IPS-NIHi11 (cell line): Measurements from ENCODE around the gene EGFR.

ENCODE experiments used
- DNase-seq: peaks from one replicate; pipeline ENCODE4 v3.0.0; 2012; ENCODE audit warnings: mixed read lengths, low spot score

Gene EGFR

DNA sequence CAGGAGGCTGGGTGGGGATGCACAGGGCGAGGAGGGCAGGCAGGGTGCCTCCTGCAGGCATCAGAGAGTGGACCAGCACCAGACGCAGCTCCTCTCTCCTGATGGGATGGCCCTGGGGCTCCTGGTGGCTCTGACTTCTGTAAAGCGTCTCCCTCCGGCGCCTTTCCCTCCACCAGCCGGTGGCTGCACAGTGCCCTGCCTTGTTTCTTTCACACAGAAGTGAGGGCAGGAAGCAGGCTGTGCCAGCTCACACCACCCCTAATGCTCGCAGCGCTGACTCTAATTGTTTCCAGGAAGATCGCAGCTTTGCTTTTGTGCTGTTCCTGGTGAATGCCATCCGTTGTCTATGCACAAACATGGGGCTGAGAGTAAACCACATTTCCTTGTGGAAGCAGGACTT is 194.0 kb downstream of the EGFR start:
- DNase-seq, result no peak

DNA sequence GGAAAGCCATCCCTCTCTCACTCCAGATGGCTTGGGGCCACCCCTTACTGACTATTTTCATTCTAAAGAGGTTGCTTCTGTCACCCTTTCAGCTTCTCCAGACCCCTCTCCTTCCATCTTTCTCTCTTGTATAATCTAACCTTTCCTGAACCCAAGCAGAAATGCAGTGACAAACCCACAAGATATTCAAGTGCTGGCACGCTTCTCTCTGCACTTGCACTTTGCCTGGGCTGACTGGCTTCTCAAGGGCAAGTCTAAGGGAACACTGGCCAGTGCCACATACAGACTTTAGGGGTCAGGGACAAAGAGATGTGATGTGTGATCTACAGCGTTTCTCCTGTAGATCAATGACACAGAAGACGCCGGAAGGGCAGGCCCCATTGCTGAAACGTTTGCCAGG is 195.9 kb downstream of the EGFR start:
- DNase-seq, result no peak

DNA sequence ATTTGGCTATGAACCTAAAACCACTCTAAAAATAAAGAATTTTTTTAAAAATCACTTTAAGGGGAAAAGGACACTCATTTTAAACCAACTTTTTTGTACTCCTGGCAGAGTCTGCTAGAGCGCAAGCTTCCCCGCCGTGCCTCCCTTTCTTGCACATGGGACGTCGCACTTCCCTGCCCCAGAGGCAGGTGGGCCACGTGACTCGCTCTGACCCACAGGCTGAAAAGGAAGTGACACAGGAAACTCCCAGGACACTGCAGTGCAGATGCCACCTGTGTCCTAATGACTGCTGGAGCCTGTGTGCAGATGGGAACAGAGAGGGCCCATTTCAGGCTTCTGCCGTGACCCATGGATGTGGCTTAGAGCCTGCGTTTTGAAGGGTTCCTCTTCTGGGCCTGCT is 204.2 kb downstream of the EGFR start:
- DNase-seq, result no peak

DNA sequence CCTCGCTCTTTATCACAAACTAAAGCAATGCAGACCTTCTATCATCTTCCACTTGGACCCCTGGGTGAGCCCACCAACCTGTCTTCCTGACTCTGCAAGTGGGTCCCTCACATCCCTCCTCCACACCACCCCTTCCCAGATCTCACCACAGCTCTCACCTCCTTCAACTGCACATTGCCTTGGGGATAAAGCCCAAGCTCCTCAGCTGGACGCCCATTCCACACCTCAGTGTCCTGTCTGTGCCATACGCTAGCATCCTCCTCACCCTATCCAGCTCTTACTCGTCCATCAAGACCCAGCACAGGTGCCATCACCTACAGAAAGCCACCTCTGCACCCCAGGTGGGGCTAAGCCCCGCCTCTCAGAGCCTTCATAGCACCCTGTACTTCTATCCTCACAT is 205.3 kb downstream of the EGFR start:
- DNase-seq, result no peak

DNA sequence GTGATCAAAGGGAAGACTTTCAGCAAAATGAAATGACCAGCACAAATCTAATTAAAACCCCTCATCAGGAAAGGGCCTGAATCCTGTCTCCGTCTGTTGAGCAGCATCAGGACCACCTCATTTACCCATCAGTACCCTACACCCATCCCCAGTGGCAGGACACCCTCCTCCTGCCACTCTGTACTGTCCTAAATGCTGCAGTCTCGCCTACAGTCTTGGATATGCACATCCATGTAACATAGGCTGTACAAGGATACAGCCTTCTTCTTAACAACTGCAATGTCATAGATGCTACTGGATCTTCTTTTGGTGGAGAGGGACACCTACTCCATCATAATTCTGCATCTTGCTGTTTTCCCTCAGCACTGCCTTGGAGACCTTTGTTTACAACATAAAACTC is 206.0 kb downstream of the EGFR start:
- DNase-seq, result no peak

DNA sequence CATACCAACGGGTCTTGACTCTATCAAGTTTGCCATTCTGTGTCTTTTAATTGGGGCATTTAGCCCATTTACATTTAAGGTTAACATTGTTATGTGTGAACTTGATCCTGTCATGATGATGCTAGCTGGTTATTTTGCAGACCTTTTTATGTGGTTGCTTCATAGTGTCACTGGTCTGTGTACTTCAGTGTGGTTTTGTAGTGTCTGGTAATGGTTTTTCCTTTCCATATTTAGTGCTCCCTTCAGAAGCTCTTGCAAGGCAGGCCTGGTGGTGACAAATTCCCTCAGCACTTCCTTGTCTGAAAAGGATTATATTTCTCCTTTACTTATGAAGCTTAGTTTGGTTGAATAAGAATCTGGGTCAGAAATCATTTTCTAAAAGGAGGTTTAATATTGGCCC is 211.2 kb downstream of the EGFR start:
- DNase-seq, result no peak

DNA sequence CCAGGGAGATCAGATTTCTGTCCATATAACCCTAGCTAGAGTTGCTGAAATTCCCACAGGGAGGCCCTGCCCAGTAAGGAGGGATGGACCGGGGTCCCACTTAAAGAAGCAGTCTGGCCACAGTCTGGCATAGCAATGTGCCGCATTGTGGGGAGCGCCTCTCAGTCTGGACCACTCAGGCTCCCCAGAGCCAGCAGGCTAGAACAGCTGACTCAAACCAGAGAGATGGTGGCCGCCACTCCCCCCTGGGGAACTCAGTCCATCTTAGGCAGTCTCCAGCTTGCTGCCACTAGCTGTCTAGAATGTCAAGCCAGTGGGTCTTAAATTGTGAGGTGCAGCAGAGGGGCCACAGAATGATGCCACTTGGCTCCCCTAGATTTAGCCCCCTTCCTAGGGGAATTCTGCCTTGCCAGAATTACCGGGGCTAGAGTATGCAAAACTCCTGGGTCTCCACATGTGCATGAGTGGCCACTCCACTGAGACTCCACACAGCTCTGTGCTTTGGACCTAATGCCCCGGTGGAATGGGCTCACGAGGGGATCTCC is 213.0 kb downstream of the EGFR start:
- DNase-seq, result no peak

DNA sequence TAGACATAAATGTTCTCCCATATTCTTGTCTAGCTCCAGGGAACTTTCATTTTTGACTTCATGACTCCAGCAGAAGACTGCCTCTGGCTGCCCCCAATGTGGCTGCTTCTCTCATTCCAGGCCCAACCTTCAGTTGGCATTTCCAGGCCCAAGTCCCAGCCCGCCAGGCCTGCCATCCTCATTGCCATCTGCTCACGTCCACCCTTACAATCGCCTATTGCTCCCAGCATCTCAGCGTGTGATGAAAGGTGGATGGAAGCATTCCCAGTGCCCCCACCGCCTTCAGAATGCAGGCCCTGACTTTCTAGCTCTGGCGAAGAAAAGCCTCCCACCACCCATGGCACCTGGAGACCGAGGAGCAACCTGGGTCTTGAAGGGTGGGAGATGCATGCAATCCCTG is 214.2 kb downstream of the EGFR start:
- DNase-seq, result no peak

DNA sequence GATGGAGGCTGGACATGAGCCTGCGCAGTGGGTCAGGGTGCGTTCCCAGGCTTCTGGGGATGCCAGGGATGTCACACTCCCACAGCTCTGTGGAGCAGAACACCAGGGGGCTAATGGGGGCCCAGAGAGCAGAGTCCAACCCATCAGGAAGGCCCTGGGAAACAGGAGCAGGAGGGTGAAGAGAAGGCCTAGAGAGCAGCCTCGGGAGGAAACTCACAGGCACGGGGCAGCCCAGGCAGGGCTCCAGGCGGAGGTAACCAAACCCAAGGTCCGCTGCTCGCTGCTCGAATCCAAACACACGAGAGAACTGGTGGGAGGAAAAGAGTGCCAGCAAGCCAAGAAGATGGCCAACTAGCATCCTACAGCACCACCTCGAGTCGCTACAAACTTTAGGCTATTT is 215.6 kb downstream of the EGFR start:
- no peak for DNase-seq

DNA sequence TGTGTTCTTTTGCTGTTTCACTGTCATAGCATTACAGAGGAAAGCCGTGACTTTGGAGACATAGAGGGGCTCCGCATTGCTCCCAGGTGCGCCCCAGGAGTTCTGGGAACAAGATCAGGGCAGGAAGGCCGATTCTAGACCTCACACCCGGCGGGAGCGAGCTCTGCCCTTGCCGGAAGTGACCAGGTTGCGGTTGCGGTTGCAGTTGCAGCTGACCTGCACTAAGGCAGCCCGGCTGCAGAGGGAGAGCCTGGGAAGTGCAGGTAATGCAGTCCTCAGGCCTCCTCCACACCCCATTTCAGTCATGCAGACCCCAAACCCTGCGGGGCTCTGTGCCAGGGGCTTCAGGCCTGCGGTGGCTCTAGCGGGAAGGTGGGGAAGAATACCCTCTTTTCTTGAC is 216.3 kb downstream of the EGFR start:
- peak; percentile 36 for DNase-seq

DNA sequence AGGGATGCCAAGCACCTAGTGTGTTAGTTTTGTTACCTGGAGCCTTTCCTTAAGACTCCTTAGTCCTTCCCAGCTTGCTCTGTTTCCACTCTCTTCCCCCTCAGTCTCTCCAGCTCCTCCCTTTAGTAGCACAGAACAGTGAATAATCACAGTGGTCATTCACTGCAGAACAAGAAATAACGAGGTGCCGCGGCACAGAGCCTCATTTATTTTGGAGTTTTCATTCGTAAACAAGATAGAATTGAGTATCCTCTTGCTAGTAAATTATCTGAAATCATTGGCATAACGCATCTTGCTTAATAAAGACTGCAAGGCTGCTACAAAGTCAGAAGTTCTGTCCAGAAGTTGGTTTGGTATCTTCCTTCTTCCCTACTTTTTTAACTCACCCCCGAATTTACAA is 217.0 kb downstream of the EGFR start:
- DNase-seq, result no peak

DNA sequence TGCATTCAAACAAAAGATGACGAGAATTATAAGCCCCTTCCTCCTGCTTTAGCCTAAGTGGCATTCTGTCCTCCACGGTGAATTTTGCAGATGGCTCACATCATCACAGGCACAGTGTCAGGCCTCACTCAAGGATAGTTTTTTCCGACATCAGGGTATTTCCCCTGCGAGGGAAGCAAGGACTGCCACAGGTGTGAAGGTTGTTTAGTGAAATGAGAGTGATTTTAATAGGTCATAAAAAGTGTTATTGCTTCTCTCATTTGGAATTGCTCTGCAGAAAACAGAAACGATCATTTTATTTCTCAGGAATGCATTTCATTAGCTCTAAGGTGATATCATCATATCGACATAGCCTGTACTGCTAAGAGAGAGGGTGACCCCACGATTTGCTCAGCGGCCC is 217.7 kb downstream of the EGFR start:
- no peak for DNase-seq

DNA sequence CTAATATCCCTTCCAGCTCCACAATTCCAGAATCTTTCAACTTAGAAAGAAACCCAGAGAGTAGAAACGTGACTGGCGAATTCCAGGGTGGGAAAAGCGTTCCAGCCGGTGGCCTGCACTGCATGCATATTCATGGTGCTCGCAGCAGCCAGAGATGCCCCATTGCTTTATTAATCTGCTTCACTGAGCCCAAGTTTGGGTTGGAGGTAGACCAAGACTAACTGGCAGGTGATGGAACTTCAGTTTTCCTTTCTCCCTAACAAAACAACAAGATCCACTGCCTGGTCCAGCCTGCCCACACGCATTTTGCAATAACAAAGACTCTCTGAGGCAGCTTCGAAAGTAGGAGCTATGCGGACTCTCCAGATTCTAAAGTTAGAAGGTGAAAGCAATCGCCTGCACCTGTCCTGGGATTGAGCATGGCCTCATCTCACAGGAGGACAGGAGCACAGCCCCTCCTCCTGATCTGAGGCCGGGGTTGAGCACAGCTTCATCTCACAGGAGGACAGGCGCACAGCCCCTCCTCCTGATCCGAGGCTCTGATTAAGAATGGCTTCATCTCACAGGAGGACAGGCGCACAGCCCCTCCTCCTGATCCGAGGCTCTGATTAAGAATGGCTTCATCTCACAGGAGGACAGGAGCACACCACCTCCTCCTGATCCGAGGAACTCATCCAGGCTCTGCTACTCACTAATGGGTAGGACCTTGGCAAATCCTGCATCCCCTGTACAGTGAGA is 218.5 kb downstream of the EGFR start:
- no peak for DNase-seq

DNA sequence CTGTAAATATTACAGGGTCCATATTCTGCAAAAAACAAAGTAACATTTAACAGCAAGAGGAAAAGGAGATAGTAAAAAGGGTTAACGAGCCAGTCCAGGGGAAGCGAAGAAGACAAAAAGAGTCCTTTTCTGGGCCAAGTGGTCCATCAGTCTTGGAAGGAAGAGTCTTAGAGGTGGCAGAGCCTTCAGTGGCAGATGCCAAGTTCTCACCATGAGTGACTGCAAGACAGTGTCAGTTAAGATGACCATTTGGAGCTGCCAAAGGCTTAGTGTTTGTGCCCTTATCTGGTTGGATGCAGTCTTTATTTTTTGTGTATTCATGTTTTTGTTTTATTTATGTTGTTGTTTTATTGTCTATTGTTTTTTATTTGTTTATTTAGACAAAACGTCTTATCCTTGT is 220.6 kb downstream of the EGFR start:
- no peak for DNase-seq

DNA sequence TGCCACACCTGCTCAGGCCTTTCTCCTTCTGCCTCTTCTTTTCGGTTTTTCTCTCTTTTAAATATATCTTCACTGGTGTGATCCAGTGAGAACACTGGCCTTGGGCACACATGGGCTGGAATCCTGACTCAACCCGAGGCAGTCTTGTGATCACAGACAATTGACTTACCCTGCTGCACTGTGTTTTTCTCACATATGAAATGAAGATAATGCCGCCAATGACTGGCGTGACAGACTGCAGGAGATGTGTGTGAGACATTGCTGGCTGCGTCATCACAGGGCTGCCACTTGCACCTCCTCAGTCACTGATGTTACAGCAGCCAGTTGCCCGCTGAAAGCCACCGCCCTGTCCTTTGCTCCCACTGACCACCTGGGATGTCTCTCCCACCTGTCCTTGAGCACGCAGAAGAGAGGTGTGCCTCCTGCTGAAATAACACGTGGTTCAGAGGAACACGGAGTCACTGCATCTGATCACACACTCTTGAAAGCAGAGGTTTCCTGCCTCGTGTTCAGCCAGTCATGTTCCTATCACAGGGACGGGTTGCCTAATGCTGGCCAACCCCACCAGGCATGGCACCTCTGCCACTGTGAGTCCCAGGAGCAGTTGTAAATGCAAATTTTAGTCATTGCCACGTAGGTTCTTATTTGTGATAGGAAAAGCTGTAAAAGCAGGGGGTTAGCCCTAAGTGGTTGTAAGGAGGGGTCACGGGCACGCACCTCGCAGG is 221.8 kb downstream of the EGFR start:
- DNase-seq, result no peak

DNA sequence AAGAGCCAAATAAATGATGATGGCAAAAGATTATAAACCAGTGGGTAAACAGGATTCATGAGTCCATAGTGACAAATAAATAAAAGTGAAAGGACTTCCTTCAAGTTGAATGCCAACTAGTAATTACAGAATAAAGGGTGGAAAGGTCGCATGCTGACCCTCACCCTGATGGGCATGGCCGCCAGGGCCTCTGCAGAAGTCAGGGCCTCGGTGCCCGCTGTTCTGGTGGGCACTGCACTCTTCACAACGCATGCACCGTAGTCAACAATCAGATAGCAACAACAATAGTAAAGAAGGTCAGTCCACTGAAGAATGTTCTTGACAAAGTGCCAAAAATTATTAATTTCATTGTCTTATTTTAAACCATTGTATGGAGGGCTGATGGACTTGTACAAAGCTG is 223.1 kb downstream of the EGFR start:
- DNase-seq, result no peak

DNA sequence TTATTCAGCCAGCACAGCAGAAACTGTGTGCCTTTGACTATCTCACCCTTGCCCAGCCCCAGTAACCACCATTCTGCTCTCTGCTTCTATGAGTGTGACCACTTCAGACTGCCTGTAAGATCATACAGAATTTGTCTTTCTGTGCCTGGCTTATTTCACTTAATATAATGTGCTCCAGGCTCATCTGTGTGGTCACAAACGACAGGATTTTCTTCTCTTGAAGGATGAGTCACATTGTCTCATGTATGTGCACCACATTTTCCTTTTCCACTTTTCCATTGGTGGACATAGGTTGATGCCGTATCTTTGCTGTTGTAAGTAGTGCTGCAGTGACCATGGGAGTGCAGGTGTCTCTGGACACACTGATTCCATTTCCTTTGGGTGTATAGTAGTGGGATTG is 223.8 kb downstream of the EGFR start:
- DNase-seq, result no peak

DNA sequence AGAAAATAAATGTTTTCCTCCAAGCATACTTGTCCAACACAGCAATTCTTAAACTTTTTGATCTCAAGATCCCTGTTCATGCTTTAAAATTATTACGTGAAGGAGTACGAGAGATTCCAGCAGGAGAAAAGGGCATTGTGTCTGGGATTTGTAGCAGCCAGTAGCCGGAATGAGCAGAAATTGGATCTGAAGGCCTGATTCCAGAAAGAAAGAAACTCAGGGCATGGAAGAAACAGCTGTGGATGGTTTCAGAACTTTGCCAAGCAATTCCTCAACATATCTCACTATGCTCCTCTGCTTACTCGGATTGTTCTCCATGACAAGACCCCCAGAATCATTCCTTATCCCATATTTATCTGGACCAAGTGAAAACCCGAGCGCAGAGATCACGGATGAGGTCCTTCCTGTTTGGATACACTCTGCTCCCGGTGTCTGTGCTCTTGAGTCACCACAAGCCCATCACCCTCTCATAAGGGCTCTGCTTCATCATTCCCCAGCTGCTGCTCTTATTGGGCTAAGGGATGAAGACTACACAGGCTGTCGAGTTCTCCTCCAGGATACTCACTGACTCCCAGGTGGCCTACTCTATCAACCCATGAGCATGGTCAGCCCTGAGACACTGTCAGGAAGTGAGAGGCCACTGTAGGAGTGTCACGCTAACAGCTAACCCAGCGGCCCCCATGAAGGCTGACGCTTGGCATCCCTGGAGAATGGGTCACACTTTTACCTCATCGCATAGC is 225.4 kb downstream of the EGFR start:
- DNase-seq, result no peak

DNA sequence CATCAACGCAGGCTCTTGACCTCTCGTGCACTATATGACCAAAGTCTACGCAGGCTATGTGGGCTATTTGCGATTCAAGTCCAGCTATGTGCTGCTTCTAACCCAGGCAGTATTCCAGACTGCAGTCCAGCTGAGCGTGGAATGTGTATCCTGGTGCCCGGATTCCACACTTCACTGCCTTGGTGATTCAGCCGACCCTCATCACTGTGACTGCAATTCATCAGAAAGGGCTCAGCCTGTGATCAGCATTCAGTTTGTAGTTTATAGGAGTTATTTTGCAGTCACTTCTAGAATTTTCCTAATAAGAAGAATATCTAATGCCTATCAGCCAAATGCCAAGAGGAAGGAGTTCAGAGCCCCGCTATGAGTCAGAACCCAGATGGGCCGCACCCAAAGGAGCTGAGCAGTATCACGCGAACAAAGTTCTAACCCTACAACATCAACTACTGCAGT is 226.5 kb downstream of the EGFR start:
- DNase-seq, result no peak

DNA sequence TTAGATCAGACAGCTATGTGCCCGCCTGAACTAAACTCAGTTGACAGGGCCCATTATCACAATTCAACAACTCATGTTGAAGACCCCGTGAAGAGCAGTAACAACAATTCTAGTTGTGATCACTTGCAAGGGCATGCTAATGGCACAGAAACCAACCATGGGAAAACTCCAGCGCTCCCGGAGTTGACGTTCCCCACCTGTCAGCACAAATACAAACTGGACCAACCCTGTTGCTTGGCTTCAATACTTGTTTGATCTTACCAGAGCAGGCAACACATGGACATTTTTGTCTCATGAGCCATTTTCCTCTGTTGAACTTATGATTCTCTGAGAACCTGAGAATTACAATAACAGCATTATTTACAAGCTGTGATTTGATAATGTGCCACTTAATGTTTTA is 227.4 kb downstream of the EGFR start:
- DNase-seq, result no peak

DNA sequence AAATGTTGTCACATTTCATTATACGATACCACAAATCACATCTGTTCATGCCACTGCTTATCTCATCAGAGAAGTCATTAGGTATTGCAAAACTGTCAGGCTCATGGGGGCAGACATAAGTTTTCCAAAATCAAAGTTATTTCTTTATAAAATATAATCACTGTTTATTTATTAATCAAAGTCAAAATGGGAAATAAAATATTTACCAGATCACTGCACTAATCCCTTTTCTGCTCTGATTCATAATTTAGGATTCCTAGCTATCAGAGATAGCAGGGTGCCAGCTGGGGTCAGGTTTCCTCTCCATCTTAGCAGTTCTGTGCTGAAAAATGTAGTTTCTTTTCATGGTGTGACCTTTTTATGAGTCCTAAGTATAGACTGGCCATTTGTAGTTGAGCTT is 228.6 kb downstream of the EGFR start:
- DNase-seq, result no peak

DNA sequence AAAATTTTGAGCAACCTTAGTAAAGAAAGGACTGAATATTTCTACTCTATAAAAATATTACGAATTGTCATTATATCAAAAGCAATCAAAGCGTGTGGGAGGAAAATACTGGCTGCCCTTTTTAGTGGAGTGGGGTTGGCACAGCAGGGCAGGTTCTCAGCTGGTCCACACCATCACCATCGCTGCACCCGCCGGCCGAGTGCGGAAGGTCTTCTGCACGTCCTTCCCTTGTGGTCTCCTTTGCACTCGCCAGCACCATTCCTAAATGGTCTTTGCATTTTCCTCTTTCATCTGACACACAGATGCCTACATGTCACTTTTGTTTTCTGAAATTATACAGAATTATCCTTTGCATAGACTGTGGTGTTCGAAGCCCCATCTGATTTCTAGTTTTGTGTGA is 229.7 kb downstream of the EGFR start:
- no peak for DNase-seq

DNA sequence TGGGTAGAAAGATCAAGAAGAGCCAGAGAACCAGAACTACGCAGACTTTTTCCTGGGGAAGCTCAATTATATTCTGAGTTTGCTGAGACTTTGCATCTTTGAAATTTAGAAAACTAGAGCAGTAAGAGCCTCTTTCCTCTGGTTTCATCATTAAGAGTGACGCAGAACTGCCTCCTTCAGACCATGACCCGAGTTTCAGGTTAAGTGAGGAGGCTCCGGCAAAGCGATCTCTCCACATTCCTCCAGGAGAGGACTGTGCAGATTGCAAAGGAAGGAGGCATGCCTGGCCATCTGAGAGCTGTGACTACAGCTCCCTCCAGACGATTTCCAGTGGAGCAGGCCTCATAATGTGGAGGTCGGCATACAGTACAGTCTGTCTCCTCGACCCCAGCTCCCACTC is 230.5 kb downstream of the EGFR start:
- DNase-seq, result no peak
